ENCODE results near the gene GIMAP2.

- TF ChIP-seq CTCF (IDR thresholded peaks at IDR 0.05; ENCODE audit: insufficient read depth, low read depth, low read length) = no peak
- no peak for TF ChIP-seq EZH2 (IDR thresholded peaks at IDR 0.05; ENCODE audit: insufficient read depth, low read length)
These were observed 20.3 kb upstream of the GIMAP2 start for GRCh38 chr7:150665089-150665748.

All from astrocyte (in vitro differentiated cells and primary cell).